Kidney epithelial cell (primary cell): ENCODE data around the gene DTNB. TPM values are rescaled to one million over a fixed set of nuclear protein-coding genes. Genes with fewer than 3 reads are reported as not detected.

Experiments used
- DNase-seq: peaks from one replicate; pipeline ENCODE4 v3.0.0-alpha.2; 2010; ENCODE audit warnings: low read depth
- H3K27me3 ChIP-seq: 2 replicates; pipeline ENCODE4 v1.6.0; 2011; ENCODE audit warnings: low read length; ENCODE audit not compliant: control insufficient read depth, insufficient read depth
- H3K36me3 ChIP-seq: 2 replicates; pipeline ENCODE4 v1.5.1; 2011; ENCODE audit warnings: low read length; ENCODE audit not compliant: control insufficient read depth, insufficient read depth
- H3K4me3 ChIP-seq: 2 replicates; pipeline ENCODE4 v1.5.1; 2011; ENCODE audit warnings: low read depth, mild to moderate bottlenecking, control low read depth, low read length
- CTCF ChIP-seq: IDR thresholded peaks from 2 replicates; pipeline ENCODE4 v1.5.1; 2011; ENCODE audit warnings: mild to moderate bottlenecking, moderate library complexity, low read length, control low read depth, inconsistent platforms; ENCODE audit not compliant: insufficient read depth, poor library complexity, severe bottlenecking
- total RNA-seq: library from RNA; depleted of rRNA; stranded (reverse); fragments of >200 nt; gene quantifications from 2 replicates; pipeline ENCODE4 v1.2.3, GENCODE V29; 2015

The DTNB gene
- total RNA-seq, 1 donor from 2014 or later = 16.9 TPM

- Histone ChIP-seq H3K4me3 (no peak overlapping the region), H3K27me3 (no peaks in the 10 kb centered on the region), H3K36me3 (no peaks in the 10 kb centered on the region)
- no peak for TF ChIP-seq CTCF
- DNase-seq = no peak
These were observed 333.6 kb downstream of the DTNB start for GRCh38 chr2:25339791-25340180.

GRCh38 chr2:25339211-25339674 lies 334.1 kb downstream of the DTNB start:
- Histone ChIP-seq H3K4me3 (no peak overlapping the region), H3K36me3 (no peaks in the 10 kb centered on the region), H3K27me3 (no peaks in the 10 kb centered on the region)
- DNase-seq = no peak
- TF ChIP-seq CTCF = no peak

GRCh38 chr2:25338401-25338800 lies 335.0 kb downstream of the DTNB start:
- no peak overlapping the region for H3K4me3 ChIP-seq
- no peak for TF ChIP-seq CTCF
- H3K27me3 ChIP-seq = no peaks in the 10 kb centered on the region
- DNase-seq = no peak
- no peaks in the 10 kb centered on the region for H3K36me3 ChIP-seq

GRCh38 chr2:25337891-25338290 lies 335.5 kb downstream of the DTNB start:
- no peaks in the 10 kb centered on the region for H3K27me3 ChIP-seq
- no peak for DNase-seq
- H3K4me3 ChIP-seq = no peak overlapping the region
- H3K36me3 ChIP-seq = no peaks in the 10 kb centered on the region
- no peak for TF ChIP-seq CTCF

GRCh38 chr2:25337276-25337675 lies 336.1 kb downstream of the DTNB start:
- no peak overlapping the region for H3K4me3 ChIP-seq
- TF ChIP-seq CTCF = no peak
- no peak for DNase-seq

GRCh38 chr2:25336383-25336841 lies 337.0 kb downstream of the DTNB start:
- TF ChIP-seq CTCF = no peak

More at GRCh38 chr2:25337276-25337675, 336.1 kb downstream of the DTNB start:
- Histone ChIP-seq H3K36me3 (no peaks in the 10 kb centered on the region), H3K27me3 (no peaks in the 10 kb centered on the region)

More at GRCh38 chr2:25336383-25336841, 337.0 kb downstream of the DTNB start:
- no peaks in the 10 kb centered on the region for H3K36me3 ChIP-seq
- no peak overlapping the region for H3K4me3 ChIP-seq
- H3K27me3 ChIP-seq = no peaks in the 10 kb centered on the region
- DNase-seq = no peak
